ENCODE measurements around the gene NLGN1. TPM values are rescaled to one million over a fixed set of nuclear protein-coding genes. Genes with fewer than 3 reads are reported as not detected.

Gene NLGN1
- total RNA-seq, 2 experiments from 2014 or later: not detected

DNA sequence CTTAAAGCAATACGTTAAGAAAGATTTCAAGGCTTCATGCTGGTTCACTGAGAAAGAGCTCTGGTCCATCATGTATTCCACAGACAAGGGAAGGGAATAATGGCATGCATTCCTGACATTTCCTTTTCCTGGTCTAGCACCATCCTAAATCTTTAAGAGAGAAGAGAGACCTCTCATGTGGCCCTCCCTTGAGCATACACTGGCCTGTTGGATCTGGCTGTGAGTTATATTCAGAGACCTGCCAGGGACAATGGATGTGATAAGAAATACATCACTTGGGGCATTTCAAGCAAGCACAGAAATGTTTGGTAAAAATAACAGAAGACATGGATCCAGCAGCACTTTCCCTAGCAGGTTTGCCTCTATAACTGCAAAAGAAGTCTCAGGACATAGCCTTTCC, 507.8 kb downstream of the NLGN1 start:
- H3K4me1 Mint-ChIP-seq: no peaks in the 10 kb centered on the region
- H3K4me3 Mint-ChIP-seq: no peak overlapping the region
- POLR2A ChIA-PET: no interaction called here
- H3K9me3 Mint-ChIP-seq: no peaks in the 10 kb centered on the region
- no peak overlapping the region for H3K27ac Mint-ChIP-seq
- ATAC-seq (ENCODE audit: low read depth) (no peak), DNase-seq (no peak)
- H3K36me3 Mint-ChIP-seq: no peaks in the 10 kb centered on the region
- no peaks in the 10 kb centered on the region for H3K27me3 Mint-ChIP-seq

GRCh38 chr3:173911446-173911845, 513.9 kb downstream of the NLGN1 start:
- H3K4me1 Mint-ChIP-seq: no peaks in the 10 kb centered on the region
- H3K4me3 Mint-ChIP-seq: no peak overlapping the region
- no peak for ATAC-seq (ENCODE audit: low read depth)
- H3K27me3 Mint-ChIP-seq: no peaks in the 10 kb centered on the region
- H3K27ac Mint-ChIP-seq: no peak overlapping the region
- no peaks in the 10 kb centered on the region for H3K9me3 Mint-ChIP-seq
- no peak for DNase-seq
- H3K36me3 Mint-ChIP-seq: no peaks in the 10 kb centered on the region
- POLR2A ChIA-PET: no interaction called here

- Mint-ChIP-seq H3K4me1 (no peaks in the 10 kb centered on the region), H3K27me3 (no peaks in the 10 kb centered on the region), H3K9me3 (no peaks in the 10 kb centered on the region), H3K27ac (no peak overlapping the region), H3K4me3 (no peak overlapping the region), H3K36me3 (no peaks in the 10 kb centered on the region)
- ATAC-seq (ENCODE audit: low read depth): no peak
- DNase-seq: no peak
- POLR2A ChIA-PET: no interaction called here
These were observed 514.6 kb downstream of the NLGN1 start for GRCh38 chr3:173912126-173912525.

DNA sequence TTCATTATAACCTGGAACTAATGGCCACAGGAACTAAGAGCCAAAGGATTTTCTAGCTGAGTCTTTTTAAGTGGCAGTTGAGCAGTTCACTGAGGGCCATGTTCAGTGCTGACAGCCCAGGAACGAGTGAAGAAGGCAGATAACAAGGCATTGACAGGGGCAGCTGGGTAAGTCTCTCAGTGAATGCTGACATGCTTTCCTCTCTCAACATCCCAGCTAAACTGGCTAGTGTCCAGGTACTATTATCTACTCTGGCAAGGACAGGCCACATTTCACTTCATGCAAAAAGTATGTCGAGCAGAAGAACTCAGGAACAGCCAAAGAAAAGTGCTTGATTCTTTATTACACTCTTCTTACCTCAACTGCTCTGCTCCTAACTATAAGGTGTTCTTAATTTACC, 515.9 kb downstream of the NLGN1 start:
- Mint-ChIP-seq H3K27ac (no peak overlapping the region), H3K27me3 (no peaks in the 10 kb centered on the region), H3K4me1 (no peaks in the 10 kb centered on the region), H3K9me3 (no peaks in the 10 kb centered on the region), H3K4me3 (no peak overlapping the region), H3K36me3 (no peaks in the 10 kb centered on the region)
- ATAC-seq (ENCODE audit: low read depth) (no peak), DNase-seq (no peak)
- POLR2A ChIA-PET: no interaction called here

DNA sequence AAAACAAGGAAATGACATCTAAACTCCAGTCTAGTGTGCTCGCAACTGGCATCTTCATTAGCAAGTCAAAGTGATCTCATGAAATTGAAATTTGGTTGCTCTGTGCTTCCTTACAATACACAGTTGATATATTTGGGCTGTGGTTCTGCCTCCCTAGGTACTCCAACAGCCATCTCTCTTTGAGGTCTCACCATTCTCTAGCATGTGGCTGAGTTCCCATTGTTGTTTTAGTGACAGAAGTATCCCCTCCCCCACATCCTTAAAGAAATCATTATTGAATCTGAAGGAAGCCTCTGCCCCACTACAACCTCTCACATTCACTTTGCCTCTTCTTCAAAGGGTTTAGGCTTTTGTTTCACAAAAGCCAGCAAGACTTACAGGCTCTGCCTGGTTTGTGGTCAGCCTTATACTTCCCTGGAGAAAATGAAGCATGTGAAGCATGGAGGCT, 516.5 kb downstream of the NLGN1 start:
- Mint-ChIP-seq H3K27ac (no peak overlapping the region), H3K4me3 (no peak overlapping the region), H3K36me3 (no peaks in the 10 kb centered on the region), H3K27me3 (no peaks in the 10 kb centered on the region), H3K4me1 (no peaks in the 10 kb centered on the region), H3K9me3 (no peaks in the 10 kb centered on the region)
- no peak for DNase-seq
- ATAC-seq (ENCODE audit: low read depth): no peak
- POLR2A ChIA-PET: no interaction called here

DNA sequence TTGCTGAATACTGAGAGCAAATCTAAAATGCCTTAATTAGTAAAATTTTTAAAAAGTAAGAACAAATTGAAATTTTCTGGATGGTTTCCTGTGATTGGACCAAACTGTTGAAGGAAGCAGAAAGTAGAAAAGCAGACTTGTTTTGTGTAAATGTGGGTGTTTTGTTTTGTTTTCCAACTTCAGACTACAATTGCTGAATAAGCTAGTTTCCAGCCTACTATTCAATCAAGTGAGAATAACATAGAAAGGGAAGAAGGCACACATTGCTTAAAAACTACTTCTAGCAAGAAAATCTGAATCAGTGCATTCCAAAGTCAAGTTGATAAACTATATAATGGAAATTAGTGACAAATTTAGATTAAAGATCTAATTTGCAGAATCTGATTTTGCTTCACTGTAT, 519.3 kb downstream of the NLGN1 start:
- no peaks in the 10 kb centered on the region for H3K4me1 Mint-ChIP-seq
- H3K4me3 Mint-ChIP-seq: no peak overlapping the region
- ATAC-seq (ENCODE audit: low read depth) (no peak), DNase-seq (no peak)
- H3K27me3 Mint-ChIP-seq: no peaks in the 10 kb centered on the region
- no peaks in the 10 kb centered on the region for H3K9me3 Mint-ChIP-seq
- no peak overlapping the region for H3K27ac Mint-ChIP-seq
- POLR2A ChIA-PET: no interaction called here
- H3K36me3 Mint-ChIP-seq: no peaks in the 10 kb centered on the region

GRCh38 chr3:173920386-173920785, 522.8 kb downstream of the NLGN1 start:
- DNase-seq: no peak
- Mint-ChIP-seq H3K27ac (no peak overlapping the region), H3K4me3 (no peak overlapping the region), H3K4me1 (no peaks in the 10 kb centered on the region), H3K36me3 (no peaks in the 10 kb centered on the region), H3K9me3 (no peaks in the 10 kb centered on the region), H3K27me3 (no peaks in the 10 kb centered on the region)
- POLR2A ChIA-PET: no interaction called here
- ATAC-seq (ENCODE audit: low read depth): no peak

DNA sequence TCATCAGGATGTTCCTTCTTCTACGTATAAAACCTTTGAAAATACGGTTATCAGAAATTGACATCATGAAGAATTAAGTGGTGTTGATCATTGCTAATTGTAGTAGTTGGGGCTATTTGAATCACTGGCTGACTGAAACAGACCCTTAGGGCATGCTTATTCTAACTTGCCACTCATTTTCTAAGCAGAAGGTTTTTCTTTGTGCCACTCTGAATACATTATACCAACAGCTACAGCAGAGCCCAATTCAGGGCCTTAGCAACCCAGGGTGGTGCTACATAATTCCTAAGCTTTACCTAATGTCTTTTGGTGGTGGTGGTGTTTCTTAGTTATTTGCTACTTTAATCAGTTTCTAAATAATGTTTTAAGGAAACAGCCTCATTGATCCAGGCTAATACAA, 524.2 kb downstream of the NLGN1 start:
- no peaks in the 10 kb centered on the region for H3K4me1 Mint-ChIP-seq
- no peaks in the 10 kb centered on the region for H3K27me3 Mint-ChIP-seq
- no peak for DNase-seq
- no peaks in the 10 kb centered on the region for H3K9me3 Mint-ChIP-seq
- H3K27ac Mint-ChIP-seq: no peak overlapping the region
- H3K36me3 Mint-ChIP-seq: no peaks in the 10 kb centered on the region
- POLR2A ChIA-PET: no interaction called here
- no peak for ATAC-seq (ENCODE audit: low read depth)
- no peak overlapping the region for H3K4me3 Mint-ChIP-seq

DNA sequence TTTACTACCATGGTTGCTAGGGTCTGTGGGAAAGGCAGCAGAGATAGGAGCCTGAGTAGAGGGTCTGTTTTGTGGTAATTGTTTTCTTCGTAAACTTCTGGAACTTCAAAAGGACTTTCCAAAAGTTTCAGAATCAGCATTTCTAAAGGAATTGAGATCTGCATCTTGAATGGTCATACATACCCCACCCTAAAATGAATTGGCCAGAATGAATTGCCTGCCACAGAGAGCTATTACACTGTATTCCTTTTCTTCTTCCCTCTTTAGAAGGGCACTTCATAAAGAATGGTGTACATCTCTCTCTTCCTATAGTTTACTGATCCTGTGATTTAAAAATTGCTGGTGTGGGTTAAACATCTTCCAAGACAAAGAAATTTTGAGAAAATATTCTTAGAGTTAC, 525.7 kb downstream of the NLGN1 start:
- DNase-seq (no peak), ATAC-seq (ENCODE audit: low read depth) (no peak)
- H3K27me3 Mint-ChIP-seq: no peaks in the 10 kb centered on the region
- H3K9me3 Mint-ChIP-seq: no peaks in the 10 kb centered on the region
- no peak overlapping the region for H3K27ac Mint-ChIP-seq
- H3K4me1 Mint-ChIP-seq: no peaks in the 10 kb centered on the region
- POLR2A ChIA-PET: no interaction called here
- no peak overlapping the region for H3K4me3 Mint-ChIP-seq
- no peaks in the 10 kb centered on the region for H3K36me3 Mint-ChIP-seq

GRCh38 chr3:173930251-173930650, 532.7 kb downstream of the NLGN1 start:
- H3K9me3 Mint-ChIP-seq: no peaks in the 10 kb centered on the region
- H3K36me3 Mint-ChIP-seq: no peaks in the 10 kb centered on the region
- no peak overlapping the region for H3K4me3 Mint-ChIP-seq
- POLR2A ChIA-PET: no interaction called here
- no peaks in the 10 kb centered on the region for H3K27me3 Mint-ChIP-seq
- no peaks in the 10 kb centered on the region for H3K4me1 Mint-ChIP-seq
- DNase-seq: no peak
- H3K27ac Mint-ChIP-seq: no peak overlapping the region
- no peak for ATAC-seq (ENCODE audit: low read depth)

- H3K9me3 Mint-ChIP-seq: no peaks in the 10 kb centered on the region
- H3K4me1 Mint-ChIP-seq: no peaks in the 10 kb centered on the region
- no peak for DNase-seq
- ATAC-seq (ENCODE audit: low read depth): no peak
- H3K4me3 Mint-ChIP-seq: no peak overlapping the region
- H3K27me3 Mint-ChIP-seq: no peaks in the 10 kb centered on the region
- H3K27ac Mint-ChIP-seq: no peak overlapping the region
- no peaks in the 10 kb centered on the region for H3K36me3 Mint-ChIP-seq
- POLR2A ChIA-PET: no interaction called here
These were observed 535.1 kb downstream of the NLGN1 start for GRCh38 chr3:173932624-173933023.

GRCh38 chr3:173933113-173933512, 535.6 kb downstream of the NLGN1 start:
- Mint-ChIP-seq H3K9me3 (no peaks in the 10 kb centered on the region), H3K36me3 (no peaks in the 10 kb centered on the region), H3K27ac (no peak overlapping the region), H3K27me3 (no peaks in the 10 kb centered on the region), H3K4me3 (no peak overlapping the region), H3K4me1 (no peaks in the 10 kb centered on the region)
- no peak for DNase-seq
- no peak for ATAC-seq (ENCODE audit: low read depth)
- POLR2A ChIA-PET: no interaction called here

GRCh38 chr3:173936316-173936715, 538.8 kb downstream of the NLGN1 start:
- no peak for ATAC-seq (ENCODE audit: low read depth)
- H3K27ac Mint-ChIP-seq: no peak overlapping the region
- no peaks in the 10 kb centered on the region for H3K4me1 Mint-ChIP-seq
- H3K36me3 Mint-ChIP-seq: no peaks in the 10 kb centered on the region
- POLR2A ChIA-PET: no interaction called here
- no peak overlapping the region for H3K4me3 Mint-ChIP-seq
- H3K9me3 Mint-ChIP-seq: no peaks in the 10 kb centered on the region
- no peak for DNase-seq
- H3K27me3 Mint-ChIP-seq: no peaks in the 10 kb centered on the region

DNA sequence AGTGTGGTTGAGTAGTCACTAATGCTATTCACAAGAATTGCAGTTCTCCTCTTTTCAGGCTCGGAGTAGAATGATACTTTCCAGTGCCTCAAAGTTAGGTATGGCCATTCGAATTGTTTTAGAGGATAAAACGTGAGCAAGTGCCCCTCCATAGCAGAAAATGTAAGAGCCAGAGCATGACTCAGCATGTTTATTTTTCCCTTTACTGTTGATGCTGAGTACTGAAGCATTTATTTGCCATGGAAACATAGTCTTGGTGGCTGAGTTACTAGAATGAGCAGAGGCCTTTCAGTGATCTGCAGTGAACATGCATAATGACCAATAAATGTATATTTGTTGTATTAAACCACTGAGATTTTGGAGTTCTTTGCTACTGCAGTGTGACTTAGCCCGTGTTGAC, 540.6 kb downstream of the NLGN1 start:
- H3K36me3 Mint-ChIP-seq: no peaks in the 10 kb centered on the region
- no peaks in the 10 kb centered on the region for H3K9me3 Mint-ChIP-seq
- DNase-seq: no peak
- ATAC-seq (ENCODE audit: low read depth): no peak
- no peaks in the 10 kb centered on the region for H3K27me3 Mint-ChIP-seq
- POLR2A ChIA-PET: no interaction called here
- no peak overlapping the region for H3K27ac Mint-ChIP-seq
- no peaks in the 10 kb centered on the region for H3K4me1 Mint-ChIP-seq
- no peak overlapping the region for H3K4me3 Mint-ChIP-seq

DNA sequence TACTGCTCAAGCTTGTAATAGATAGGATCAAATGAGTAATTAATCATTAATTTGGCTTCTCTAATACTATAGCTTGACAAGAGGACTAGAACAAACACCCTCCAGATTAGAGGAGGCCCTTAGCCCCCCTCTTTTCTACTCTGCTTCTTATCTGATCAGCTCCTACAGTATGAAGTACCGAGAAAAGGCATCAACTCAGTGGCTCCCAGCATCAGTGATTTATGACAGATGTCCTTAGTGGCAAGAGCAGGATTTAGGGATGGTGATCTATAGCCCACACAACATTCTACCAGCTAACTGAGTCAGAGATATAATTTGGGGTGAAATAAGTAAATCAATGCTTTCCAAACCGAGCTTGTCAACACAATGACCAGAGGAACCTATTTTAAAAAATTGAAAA, 541.1 kb downstream of the NLGN1 start:
- POLR2A ChIA-PET: no interaction called here
- Mint-ChIP-seq H3K4me1 (no peaks in the 10 kb centered on the region), H3K36me3 (no peaks in the 10 kb centered on the region), H3K27ac (no peak overlapping the region), H3K9me3 (no peaks in the 10 kb centered on the region), H3K27me3 (no peaks in the 10 kb centered on the region), H3K4me3 (no peak overlapping the region)
- ATAC-seq (ENCODE audit: low read depth) (no peak), DNase-seq (no peak)

All from activated naive CD8-positive, alpha-beta T cell treated with anti-CD3 and anti-CD28 coated beads, Interleukin-2, amount 10 ng/mL, durations not matched to agents 7 days and 5 days (primary cell).